Measurements from ENCODE around the gene TRIM42. TPM values are rescaled to one million over a fixed set of nuclear protein-coding genes. Genes with fewer than 3 reads are reported as not detected.

Gene TRIM42
- total RNA-seq, 4 donors from 2014 or later, result not detected

- peaks cover 0 to 47% (median 6%) of the 10 kb centered on the region in 4 donors for H3K4me1 ChIP-seq
- TF ChIP-seq CTCF (IDR thresholded peaks at IDR 0.05), result no peak
- no peak for TF ChIP-seq EP300 (IDR thresholded peaks at IDR 0.05)
- TF ChIP-seq POLR2A (IDR thresholded peaks at IDR 0.05), result no peak
- H3K27ac ChIP-seq, result no peak overlapping the region
- WGBS, 2 donors, result 88 to 89% methylated on average over 10 of the region's 10 CpGs
- H3K9me3 ChIP-seq, result no peaks in the 10 kb centered on the region
- no peak overlapping the region for H3K4me3 ChIP-seq
- no peaks in the 10 kb centered on the region for H3K27me3 ChIP-seq
- DNase-seq (ENCODE audit: low spot score in 2 of 2), result no peak
- H3K36me3 ChIP-seq, result no peaks in the 10 kb centered on the region
These were observed 37.2 kb downstream of the TRIM42 start for GRCh38 chr3:140715035-140715434.

- Histone ChIP-seq H3K27ac (peak overlapping the region in 2 of 4 donors; percentile 68 to 74), H3K27me3 (no peaks in the 10 kb centered on the region), H3K4me1 (peaks cover 0 to 49% (median 6%) of the 10 kb centered on the region in 4 donors), H3K4me3 (no peak overlapping the region), H3K36me3 (no peaks in the 10 kb centered on the region), H3K9me3 (no peaks in the 10 kb centered on the region)
- DNase-seq (ENCODE audit: low spot score in 2 of 2), result peak in 1 of 2 donors; percentile 46
- WGBS, 2 donors, result 45 to 51% methylated on average over 3 of the region's 3 CpGs
- peak; percentile 73 to 84 for TF ChIP-seq EP300 (IDR thresholded peaks at IDR 0.05)
- no peak for TF ChIP-seq CTCF (IDR thresholded peaks at IDR 0.05)
These were observed 40.1 kb downstream of the TRIM42 start for GRCh38 chr3:140717921-140718320.

GRCh38 chr3:140719841-140720614 lies 42.2 kb downstream of the TRIM42 start:
- 72 to 73% methylated on average over 5 of the region's 5 CpGs for WGBS, 2 donors

GRCh38 chr3:140723576-140723975 lies 45.7 kb downstream of the TRIM42 start:
- Histone ChIP-seq H3K27ac (no peak overlapping the region), H3K4me3 (no peak overlapping the region), H3K4me1 (peaks cover 0 to 25% (median 6%) of the 10 kb centered on the region in 4 donors), H3K36me3 (no peaks in the 10 kb centered on the region), H3K9me3 (no peaks in the 10 kb centered on the region), H3K27me3 (no peaks in the 10 kb centered on the region)
- TF ChIP-seq EP300 (IDR thresholded peaks at IDR 0.05) (no peak), POLR2A (IDR thresholded peaks at IDR 0.05) (no peak), CTCF (IDR thresholded peaks at IDR 0.05) (no peak)
- 84 to 94% methylated on average over 3 of the region's 3 CpGs for WGBS, 2 donors
- no peak for DNase-seq (ENCODE audit: low spot score in 2 of 2)

More at GRCh38 chr3:140719841-140720614, 42.2 kb downstream of the TRIM42 start:
- Histone ChIP-seq H3K4me3 (no peak overlapping the region), H3K9me3 (no peaks in the 10 kb centered on the region), H3K36me3 (no peaks in the 10 kb centered on the region), H3K4me1 (peaks cover 0 to 49% (median 6%) of the 10 kb centered on the region in 4 donors), H3K27me3 (no peaks in the 10 kb centered on the region), H3K27ac (peak overlapping the region in 2 of 4 donors; percentile 68 to 83)
- no peak for TF ChIP-seq CTCF (IDR thresholded peaks at IDR 0.05)
- TF ChIP-seq EP300 (IDR thresholded peaks at IDR 0.05), result peak; percentile 95 to 97
- TF ChIP-seq POLR2A (IDR thresholded peaks at IDR 0.05), result no peak
- peak; percentile 21 to 64 for DNase-seq (ENCODE audit: low spot score in 2 of 2)

Measured in tibial nerve (tissue), 4 donors.